H1 (cell line): ENCODE results near the gene UBE2O. TPM values are rescaled to one million over a fixed set of nuclear protein-coding genes. Genes with fewer than 3 reads are reported as not detected.

ENCODE experiments used
- CTCF ChIA-PET: fragments of 300-600 bp; sonication (Branson Sonifier 250); formaldehyde crosslinking; loops from one replicate; lab custom pipeline; 2021; ENCODE audit not compliant: partially characterized antibody; lab: Charles Lee
- POLR2A ChIA-PET: fragments of 300-600 bp; sonication (Branson Sonifier 250); formaldehyde crosslinking; loops from one replicate; lab custom pipeline; 2021; ENCODE audit warnings: inconsistent platforms; ENCODE audit not compliant: partially characterized antibody; lab: Charles Lee
- DNase-seq, 2 experiments: peaks; one replicate each; pipeline versions ENCODE4 v3.0.0 to v3.0.0-alpha.2; 2010 to 2022; ENCODE audit warnings: low spot score in 2 of 2, low read depth in 1 of 2, mixed read lengths in 1 of 2
- FAIRE-seq: peaks from 2 replicates; lab custom pipeline; 2011; peaks lifted over from hg19 to GRCh38; lab: Jason Lieb, UNC
- H2AFZ ChIP-seq: 2 replicates; pipeline ENCODE4 v1.8.1; 2012; ENCODE audit warnings: low read length, inconsistent platforms
- H2AK5ac ChIP-seq: 2 replicates; pipeline ENCODE4 v1.6.1; 2013; ENCODE audit warnings: low read depth, low read length
- H2BK120ac ChIP-seq: replicated peaks from 2 replicates; pipeline ENCODE3; 2013; ENCODE audit warnings: low read depth, low read length, inconsistent platforms
- H2BK12ac ChIP-seq: 2 replicates; pipeline ENCODE4 v1.6.1; 2013; ENCODE audit warnings: low read depth, low read length
- H2BK15ac ChIP-seq: 2 replicates; pipeline ENCODE4 v1.6.1; 2013; ENCODE audit warnings: low read length
- H2BK20ac ChIP-seq: 2 replicates; pipeline ENCODE4 v1.6.1; 2013; ENCODE audit warnings: low read length
- H2BK5ac ChIP-seq: 2 replicates; pipeline ENCODE4 v1.6.1; 2013; ENCODE audit warnings: low read depth, low read length
- H3K14ac ChIP-seq: 2 replicates; pipeline ENCODE4 v1.6.1; 2013; ENCODE audit warnings: inconsistent platforms; ENCODE audit not compliant: insufficient read length
- H3K18ac ChIP-seq: 2 replicates; pipeline ENCODE4 v1.6.1; 2013; ENCODE audit warnings: low read length; ENCODE audit errors: extremely low read depth
- H3K23ac ChIP-seq: 2 replicates; pipeline ENCODE4 v1.6.1; 2013; ENCODE audit warnings: inconsistent platforms; ENCODE audit not compliant: insufficient read length
- H3K23me2 ChIP-seq: 2 replicates; pipeline ENCODE4 v1.6.1; 2013; ENCODE audit warnings: low read depth, low read length
- H3K27ac ChIP-seq: 2 replicates; pipeline ENCODE4 v1.6.1; 2011; ENCODE audit warnings: low read depth, low read length, inconsistent platforms
- H3K27me3 ChIP-seq, 4 experiments: replicated peaks in 1 of 4; 1 replicate in 1 of 4; 2 replicates in 3 of 4; pipeline versions ENCODE4 v1.6.1 to v1.8.1; 2011 to 2013; ENCODE audit warnings: low read length in 3 of 4, mild to moderate bottlenecking in 3 of 4, inconsistent platforms in 2 of 4, mixed read lengths in 2 of 4, moderate library complexity in 1 of 4; ENCODE audit not compliant: control insufficient read depth in 3 of 4, insufficient read depth in 3 of 4; ENCODE audit errors: extremely low read depth in 1 of 4
- H3K36me3 ChIP-seq, 4 experiments: 2 replicates each; pipeline versions ENCODE4 v1.6.1 to v1.8.1; 2011 to 2013; ENCODE audit warnings: mild to moderate bottlenecking in 4 of 4, low read length in 3 of 4, moderate library complexity in 2 of 4, control low read depth in 1 of 4, inconsistent platforms in 1 of 4; ENCODE audit not compliant: insufficient read depth in 4 of 4, control insufficient read depth in 2 of 4
- H3K4ac ChIP-seq: replicated peaks from 2 replicates; pipeline ENCODE3; 2013; ENCODE audit warnings: low read length, low read depth, mixed read lengths, inconsistent platforms; ENCODE audit not compliant: insufficient read length
- H3K4me1 ChIP-seq, 4 experiments: replicated peaks in 1 of 4; 1 replicate in 1 of 4; 2 replicates in 3 of 4; pipeline versions ENCODE4 v1.6.1 to v1.8.1; 2011 to 2013; ENCODE audit warnings: low read length in 3 of 4, inconsistent platforms in 2 of 4, mixed read lengths in 1 of 4; ENCODE audit not compliant: insufficient read depth in 4 of 4, control insufficient read depth in 3 of 4
- H3K4me2 ChIP-seq, 2 experiments: 2 replicates each; pipeline versions ENCODE4 v1.6.1 to v1.8.1; 2011 to 2013; ENCODE audit warnings: low read depth in 2 of 2, low read length in 2 of 2, control low read depth in 1 of 2, inconsistent platforms in 1 of 2, mild to moderate bottlenecking in 1 of 2; ENCODE audit not compliant: insufficient read depth in 1 of 2
- H3K4me3 ChIP-seq, 4 experiments: fragments of 200-600, 300-600 bp in 1 of 4; sonication (generic), shearing (Covaris generic), sonication (Bioruptor Twin) in 1 of 4; 2 replicates each; pipeline versions ENCODE4 v1.5.1 to v1.8.1; 2011 to 2016; ENCODE audit warnings: low read length in 4 of 4, low read depth in 3 of 4, control low read depth in 2 of 4, inconsistent platforms in 2 of 4, mild to moderate bottlenecking in 2 of 4, mixed read lengths in 1 of 4, moderate library complexity in 1 of 4; ENCODE audit not compliant: insufficient read depth in 2 of 4; ENCODE audit errors: extremely low read depth in 1 of 4
- H3K56ac ChIP-seq: replicated peaks from 2 replicates; pipeline ENCODE3; 2013; ENCODE audit warnings: low read depth, mild to moderate bottlenecking, mixed read lengths, low read length, inconsistent platforms; ENCODE audit not compliant: insufficient read length
- H3K79me1 ChIP-seq: 2 replicates; pipeline ENCODE4 v1.6.1; 2013; ENCODE audit warnings: low read depth, low read length, control low read depth
- H3K79me2 ChIP-seq, 2 experiments: 2 replicates each; pipeline versions ENCODE4 v1.6.1 to v1.8.1; 2012 to 2013; ENCODE audit warnings: low read length in 2 of 2, mild to moderate bottlenecking in 2 of 2, inconsistent platforms in 1 of 2; ENCODE audit not compliant: insufficient read depth in 2 of 2, control insufficient read depth in 1 of 2
- H3K9ac ChIP-seq, 4 experiments: replicated peaks in 1 of 4; 1 replicate in 1 of 4; 2 replicates in 3 of 4; pipeline versions ENCODE4 v1.6.1 to v1.8.1; 2011 to 2013; ENCODE audit warnings: low read depth in 3 of 4, low read length in 3 of 4, control low read depth in 2 of 4, mild to moderate bottlenecking in 2 of 4, moderate library complexity in 2 of 4, inconsistent platforms in 1 of 4; ENCODE audit errors: extremely low read depth in 1 of 4
- H3K9me3 ChIP-seq, 2 experiments: 2 replicates each; pipeline versions ENCODE4 v1.6.1 to v1.8.1; 2012 to 2013; ENCODE audit warnings: mild to moderate bottlenecking in 2 of 2, moderate library complexity in 2 of 2, control low read depth in 1 of 2, inconsistent platforms in 1 of 2, low read depth in 1 of 2, low read length in 1 of 2, mixed read lengths in 1 of 2; ENCODE audit not compliant: insufficient read depth in 2 of 2
- H4K20me1 ChIP-seq, 2 experiments: replicated peaks in 1 of 2; 2 replicates each; pipeline versions ENCODE3 to v1.8.1; 2011 to 2013; ENCODE audit warnings: inconsistent platforms in 2 of 2, low read length in 2 of 2, mild to moderate bottlenecking in 1 of 2; ENCODE audit not compliant: insufficient read depth in 2 of 2, control insufficient read depth in 1 of 2
- H4K5ac ChIP-seq: 2 replicates; pipeline ENCODE4 v1.6.1; 2013; ENCODE audit warnings: low read length, low read depth, mixed read lengths, inconsistent platforms; ENCODE audit not compliant: insufficient read length
- H4K8ac ChIP-seq: 2 replicates; pipeline ENCODE4 v1.8.0; 2013; ENCODE audit warnings: mild to moderate bottlenecking, moderate library complexity, low read length, inconsistent platforms; ENCODE audit not compliant: insufficient read depth; ENCODE audit errors: extremely low read depth
- H4K91ac ChIP-seq: replicated peaks from 2 replicates; pipeline ENCODE3; 2013; ENCODE audit warnings: low read length, mixed read lengths, inconsistent platforms; ENCODE audit not compliant: insufficient read length
- CHD2 ChIP-seq: IDR thresholded peaks from 2 replicates; pipeline ENCODE4 v1.6.1; 2012; ENCODE audit warnings: low read length, improper control_type of control experiment
- WGBS, 2 experiments: shearing (Covaris generic) in 1 of 2; methylation state at CpG; one replicate each; pipeline versions ENCODE4 v1.1.6 to v1.1.7; 2013 to 2015; ENCODE audit warnings: low lambda C conversion rate in 2 of 2, mixed read lengths in 2 of 2, inconsistent platforms in 1 of 2, low coverage in 1 of 2, missing lambda C conversion rate in 1 of 2; ENCODE audit not compliant: insufficient replicate concordance in 2 of 2, insufficient coverage in 1 of 2, insufficient read length in 1 of 2; ENCODE audit errors: extremely low coverage in 1 of 2, missing lambda C conversion rate in 1 of 2; 5-methylcytosine and 5-hydroxymethylcytosine counted together
- polyA plus RNA-seq, 7 experiments: library from polyadenylated mRNA; depleted of rRNA in 3 of 7; stranded (reverse) in 5 of 7; unstranded in 2 of 7; fragments of >200 nt in 5 of 7; fragments of 200-250 nt in 2 of 7; gene quantifications; 1 replicate in 5 of 7; 2 replicates in 1 of 7; 4 replicates in 1 of 7; pipeline versions ENCODE4 v1.2.1 to v1.2.3, GENCODE V29; 2011 to 2013; ENCODE audit warnings: missing spikeins in 2 of 7, mixed read lengths in 2 of 7
- total RNA-seq: library from RNA; stranded (reverse); fragmentation: NEBNext Ultra II Directional; extraction: Animal tissue kit (Norgen Biotek cat#: 25700); gene quantifications from 2 replicates; pipeline ENCODE4 v1.2.1, GENCODE V29; 2021

UBE2O gene
- total and polyA plus RNA-seq, 2 of the 8 experiments (the other 6 are each of a cell fraction or from before 2014, with no cell fraction given) = 24.4 to 63.0 TPM

DNA sequence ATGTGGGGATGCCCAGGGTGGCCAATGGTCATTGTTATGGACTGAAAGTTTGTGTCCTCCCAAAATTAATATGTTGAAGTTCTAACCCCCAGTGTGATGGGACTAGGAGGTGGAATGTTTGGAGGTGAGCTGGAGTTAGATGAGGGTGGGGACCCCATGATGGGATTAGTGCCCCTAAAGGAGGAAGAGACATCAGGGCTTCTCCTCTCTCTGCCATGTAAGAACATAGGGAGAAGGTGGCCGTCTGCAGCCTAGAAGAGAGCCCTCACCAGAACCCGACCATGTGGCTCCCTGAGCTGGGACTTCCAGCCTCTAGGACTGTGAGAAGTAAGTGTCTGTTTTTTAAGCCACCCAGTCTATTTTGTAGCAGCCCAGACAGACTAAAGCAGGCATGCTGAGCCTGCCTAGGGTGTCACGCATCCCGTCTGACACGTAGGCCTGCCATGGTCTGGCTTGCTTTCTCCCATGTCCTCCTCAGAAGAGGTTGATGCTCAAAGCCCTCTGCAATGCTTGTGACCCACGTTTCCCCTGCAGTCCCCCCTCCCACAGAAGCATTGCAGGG is 95.3 kb downstream of the UBE2O start:
- Histone ChIP-seq H3K4me2 (no peak overlapping the region), H3K23ac (no peak overlapping the region), H2BK15ac (no peak overlapping the region), H2AFZ (no peak overlapping the region; the same call in 1 of the 2 replicates), H2AK5ac (no peak overlapping the region), H3K56ac (no peak overlapping the region), H3K18ac (no peak overlapping the region), H3K23me2 (peaks cover 7% of the 10 kb centered on the region; the same call in 1 of the 2 replicates), H2BK120ac (no peak overlapping the region), H3K9ac (no peak overlapping the region), H3K4ac (no peak overlapping the region), H3K79me2 (no peaks in the 10 kb centered on the region), H4K91ac (no peak overlapping the region), H3K9me3 (no peaks in the 10 kb centered on the region), H3K27me3 (no peaks in the 10 kb centered on the region), H4K8ac (no peak overlapping the region), H3K79me1 (peaks cover 3% of the 10 kb centered on the region; the same call in 1 of the 2 replicates), H3K36me3 (no peaks in the 10 kb centered on the region), H2BK5ac (no peak overlapping the region), H4K5ac (no peak overlapping the region), H2BK12ac (no peak overlapping the region), H3K4me1 (peaks cover 0 to 5% (median 0%) of the 10 kb centered on the region in 4 experiments; a peak in 3 of 7 replicates), H2BK20ac (no peak overlapping the region; the same call in 1 of the 2 replicates), H3K4me3 (no peak overlapping the region), H3K14ac (no peak overlapping the region), H4K20me1 (peaks cover 0 to 2% of the 10 kb centered on the region in 2 experiments), H3K27ac (no peak overlapping the region)
- no peak for FAIRE-seq
- POLR2A ChIA-PET = no interaction called here
- 88% methylated on average over 6 of the region's 6 CpGs; no CpG with 5 or more reads in 1 of the 2 experiments for WGBS, 2 experiments
- CTCF ChIA-PET = interaction anchor here (0.6 to 29.3 kb wide), 5 partner anchors 8 to 73 kb away, joined by 3 to 635 read pairs (median 8); partner anchors contain the start of gene SPHK1
- DNase-seq = no peak
- no peak for TF ChIP-seq CHD2
